ENCODE measurements around the gene EXOC3. TPM values are rescaled to one million over a fixed set of nuclear protein-coding genes. Genes with fewer than 3 reads are reported as not detected.

The EXOC3 gene
- total and polyA plus RNA-seq, 2 of the 8 experiments (the other 6 are each of a cell fraction or from before 2014, with no cell fraction given): 14.4 to 30.0 TPM

- TF ChIP-seq TAF7 (optimal IDR thresholded peaks at IDR 0.05; ENCODE audit: borderline replicate concordance, low read depth, low read length) (no peak), CBX5 (IDR thresholded peaks at IDR 0.05; ENCODE audit: low read depth, low read length) (no peak)
Observed at GRCh38 chr5:423233-423565, 19.8 kb upstream of the EXOC3 start (continued).
